Testis (tissue), 3 donors: ENCODE results near the gene MOB1A. TPM values are rescaled to one million over a fixed set of nuclear protein-coding genes. Genes with fewer than 3 reads are reported as not detected.

Experiments used
- DNase-seq: peaks from one replicate; pipeline ENCODE4 v3.0.0-alpha.2; 2019
- H3K27ac ChIP-seq, 2 donors: fragments of 200-600 bp; sonication (generic); one replicate each; pipeline ENCODE4 v1.5.1; 2019
- H3K27me3 ChIP-seq: fragments of 200-600 bp; sonication (generic); one replicate; pipeline ENCODE4 v1.5.1; 2019
- H3K36me3 ChIP-seq: fragments of 200-600 bp; sonication (generic); one replicate; pipeline ENCODE4 v1.5.1; 2017; ENCODE audit warnings: low read depth; ENCODE audit errors: missing control alignments
- H3K4me1 ChIP-seq: fragments of 200-600 bp; sonication (generic); one replicate; pipeline ENCODE4 v1.5.1; 2019
- H3K4me3 ChIP-seq, 2 donors: fragments of 200-600 bp; sonication (generic); one replicate each; pipeline ENCODE4 v1.5.1; 2017 to 2019
- H3K9me3 ChIP-seq: fragments of 200-600 bp; sonication (generic); one replicate; pipeline ENCODE4 v1.5.1; 2017
- POLR2A ChIP-seq: fragments of 450-650 bp; IDR thresholded peaks from one replicate; pipeline ENCODE4 v1.6.1; 2017; ENCODE audit warnings: antibody characterized with exemption, mild to moderate bottlenecking, moderate library complexity
- WGBS, 2 donors: methylation state at CpG; one replicate each; pipeline ENCODE4 v1.1.5; 2018; 5-methylcytosine and 5-hydroxymethylcytosine counted together
- intact Hi-C: fragments of 100-400 bp; cut with DNase I; formaldehyde crosslinking; loops from one replicate; pipeline ENCODE4 v1.15.1; 2023; ENCODE audit warnings: low total_unique reads
- polyA plus RNA-seq: library from polyadenylated mRNA; stranded (reverse); fragments of 350-450 nt; fragmentation: Illumina TruSeq; extraction: RNeasy Lipid Tissue Mini Kit (QIAGEN cat#74804); gene quantifications from one replicate; pipeline ENCODE4 v1.2.3, GENCODE V29; 2014; ENCODE audit warnings: low read depth, low replicate concordance; ENCODE audit not compliant: insufficient read depth
- total RNA-seq, 2 donors: library from RNA; depleted of rRNA; stranded (reverse); fragments of >200 nt; gene quantifications; one replicate each; pipeline ENCODE4 v1.2.3, GENCODE V29; 2016
- TF ChIP-seq, protein P1 (sequence below), 3 experiments: fragments of 450-650 bp in 2 of 3; fragments of 200-600 bp in 1 of 3; sonication (generic) in 1 of 3; IDR thresholded peaks; one replicate each; pipeline ENCODE4 v1.5.1; 2016 to 2019; ENCODE audit warnings: antibody characterized with exemption in 3 of 3, mild to moderate bottlenecking in 2 of 3, moderate library complexity in 1 of 3

The MOB1A gene
- total and polyA plus RNA-seq, 3 donors from 2014 or later, result 66.0 to 73.9 (median 66.4) TPM

DNA sequence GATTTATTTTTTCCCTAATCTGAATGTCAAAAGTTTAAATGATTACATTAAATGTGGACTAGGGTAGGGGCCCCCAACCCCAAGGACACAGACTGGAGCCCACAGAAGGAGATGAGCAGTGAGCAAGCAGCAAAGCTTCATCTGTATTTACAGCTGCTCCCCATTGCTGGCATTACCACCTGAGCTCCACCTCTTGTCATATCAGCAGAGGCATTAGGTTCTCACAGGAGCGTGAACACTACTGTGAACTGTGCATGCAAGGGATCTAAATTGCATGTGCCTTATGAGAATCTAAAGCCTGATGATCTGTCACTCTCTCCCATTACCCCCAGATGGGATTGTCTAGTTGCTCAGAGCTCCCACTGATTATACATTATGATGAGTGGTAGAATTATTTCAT is 3.8 kb downstream of the MOB1A start:
- intact Hi-C loops, result no loop called here
- WGBS, 2 donors, result 77 to 89% methylated on average over 1 of the region's 1 CpG
- Histone ChIP-seq H3K27ac (no peak overlapping the region), H3K36me3 (no peaks in the 10 kb centered on the region), H3K27me3 (no peaks in the 10 kb centered on the region), H3K4me1 (peaks cover 22% of the 10 kb centered on the region), H3K9me3 (no peaks in the 10 kb centered on the region), H3K4me3 (no peak overlapping the region)
- DNase-seq, result no peak
- TF ChIP-seq, protein P1, sequence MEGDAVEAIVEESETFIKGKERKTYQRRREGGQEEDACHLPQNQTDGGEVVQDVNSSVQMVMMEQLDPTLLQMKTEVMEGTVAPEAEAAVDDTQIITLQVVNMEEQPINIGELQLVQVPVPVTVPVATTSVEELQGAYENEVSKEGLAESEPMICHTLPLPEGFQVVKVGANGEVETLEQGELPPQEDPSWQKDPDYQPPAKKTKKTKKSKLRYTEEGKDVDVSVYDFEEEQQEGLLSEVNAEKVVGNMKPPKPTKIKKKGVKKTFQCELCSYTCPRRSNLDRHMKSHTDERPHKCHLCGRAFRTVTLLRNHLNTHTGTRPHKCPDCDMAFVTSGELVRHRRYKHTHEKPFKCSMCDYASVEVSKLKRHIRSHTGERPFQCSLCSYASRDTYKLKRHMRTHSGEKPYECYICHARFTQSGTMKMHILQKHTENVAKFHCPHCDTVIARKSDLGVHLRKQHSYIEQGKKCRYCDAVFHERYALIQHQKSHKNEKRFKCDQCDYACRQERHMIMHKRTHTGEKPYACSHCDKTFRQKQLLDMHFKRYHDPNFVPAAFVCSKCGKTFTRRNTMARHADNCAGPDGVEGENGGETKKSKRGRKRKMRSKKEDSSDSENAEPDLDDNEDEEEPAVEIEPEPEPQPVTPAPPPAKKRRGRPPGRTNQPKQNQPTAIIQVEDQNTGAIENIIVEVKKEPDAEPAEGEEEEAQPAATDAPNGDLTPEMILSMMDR (IDR thresholded peaks at IDR 0.05), result no peak
- no peak for TF ChIP-seq POLR2A

DNA sequence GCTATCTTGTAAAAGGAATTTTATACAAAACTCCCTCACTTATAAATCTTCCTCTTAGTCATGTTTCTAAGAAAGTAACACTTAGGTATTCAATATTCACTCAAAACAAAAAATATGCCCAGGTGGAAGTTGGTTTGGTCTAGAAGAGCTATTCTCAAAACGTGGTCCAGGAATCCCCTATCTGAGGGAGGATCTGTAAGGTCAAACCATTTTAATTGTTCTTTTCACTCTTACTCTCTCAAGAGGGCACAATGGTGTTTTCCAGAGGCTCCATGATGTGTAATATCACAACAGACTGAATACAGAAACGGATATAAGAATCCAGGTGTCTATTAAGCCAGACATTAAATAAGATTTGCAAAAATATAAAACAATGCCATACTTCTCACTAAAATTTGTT is 9.9 kb downstream of the MOB1A start:
- Histone ChIP-seq H3K27me3 (no peaks in the 10 kb centered on the region), H3K4me3 (no peak overlapping the region), H3K27ac (no peak overlapping the region), H3K4me1 (peaks cover 3% of the 10 kb centered on the region), H3K9me3 (no peaks in the 10 kb centered on the region), H3K36me3 (no peaks in the 10 kb centered on the region)
- no peak for TF ChIP-seq POLR2A
- TF ChIP-seq, protein P1 (IDR thresholded peaks at IDR 0.05), result no peak
- 63 to 71% methylated on average over 2 of the region's 2 CpGs for WGBS, 2 donors
- intact Hi-C loops, result no loop called here
- no peak for DNase-seq

DNA sequence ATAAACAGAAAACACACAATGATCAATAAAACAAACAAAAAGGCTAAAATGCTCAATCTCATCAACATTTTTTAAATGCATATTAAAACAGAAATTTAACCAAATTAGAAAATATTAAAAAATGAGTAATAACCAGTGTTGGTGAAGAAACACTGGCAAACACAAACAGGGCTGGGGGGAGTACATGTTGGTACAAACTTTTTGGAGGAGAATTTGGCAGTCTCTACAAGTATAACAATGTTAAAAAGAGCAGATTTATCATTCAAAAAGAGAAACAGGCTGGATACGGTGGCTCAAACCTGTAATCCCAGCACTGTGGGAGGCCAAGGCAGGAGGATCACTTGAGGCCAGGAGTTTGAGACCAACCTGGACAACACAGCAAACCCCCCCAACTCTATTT is 13.9 kb downstream of the MOB1A start:
- H3K4me3 ChIP-seq, result no peak overlapping the region
- no peak for DNase-seq
- H3K4me1 ChIP-seq, result no peaks in the 10 kb centered on the region
- no peak overlapping the region for H3K27ac ChIP-seq
- no peaks in the 10 kb centered on the region for H3K36me3 ChIP-seq
- no peaks in the 10 kb centered on the region for H3K27me3 ChIP-seq
- intact Hi-C loops, result no loop called here
- 81 to 82% methylated on average over 1 of the region's 1 CpG for WGBS, 2 donors
- no peaks in the 10 kb centered on the region for H3K9me3 ChIP-seq
- TF ChIP-seq, protein P1 (IDR thresholded peaks at IDR 0.05), result no peak
- TF ChIP-seq POLR2A, result no peak

DNA sequence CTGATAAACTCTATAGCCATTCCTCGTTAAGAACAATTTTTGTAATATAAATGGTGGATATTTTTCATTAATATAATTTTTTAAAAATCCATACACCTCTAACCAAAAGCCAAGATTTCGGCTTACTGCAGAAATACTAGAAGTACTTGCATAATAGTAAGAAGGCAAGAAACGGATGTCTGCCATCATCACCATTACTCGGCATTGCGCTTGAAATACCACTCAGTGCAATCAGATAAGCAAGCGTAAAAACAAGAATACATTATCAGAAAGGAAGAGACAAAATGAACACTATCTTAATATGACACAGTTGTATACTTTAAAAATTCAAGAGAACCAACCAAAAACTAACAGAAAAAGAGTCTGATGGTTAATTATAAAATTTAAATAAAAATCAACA is 15.7 kb downstream of the MOB1A start:
- DNase-seq, result no peak
- Histone ChIP-seq H3K4me3 (no peak overlapping the region), H3K36me3 (no peaks in the 10 kb centered on the region), H3K27ac (no peak overlapping the region), H3K9me3 (no peaks in the 10 kb centered on the region), H3K4me1 (no peaks in the 10 kb centered on the region), H3K27me3 (no peaks in the 10 kb centered on the region)
- intact Hi-C loops, result no loop called here
- TF ChIP-seq, protein P1 (IDR thresholded peaks at IDR 0.05), result no peak
- no peak for TF ChIP-seq POLR2A
- WGBS, 2 donors, result 87 to 89% methylated on average over 6 of the region's 6 CpGs

DNA sequence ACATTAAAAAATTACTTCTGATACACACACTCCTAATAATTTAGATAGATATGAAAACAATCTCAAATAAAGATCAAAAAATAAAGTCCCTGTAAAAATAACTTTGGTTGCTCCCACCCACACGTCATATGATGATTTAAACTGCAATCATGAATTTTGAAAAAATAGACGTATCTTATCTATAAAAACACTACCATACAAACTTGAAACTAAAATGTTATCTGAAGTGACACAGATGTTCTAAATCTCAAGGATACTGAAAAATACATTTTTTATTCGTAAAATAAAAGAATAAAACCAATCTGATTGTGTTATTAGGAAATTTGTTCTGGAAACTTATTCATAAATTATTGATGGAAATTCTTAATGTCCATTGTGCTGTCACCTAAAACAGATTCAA is 22.8 kb downstream of the MOB1A start:
- TF ChIP-seq, protein P1 (IDR thresholded peaks at IDR 0.05), result no peak
- no peak for TF ChIP-seq POLR2A
- Histone ChIP-seq H3K36me3 (no peaks in the 10 kb centered on the region), H3K9me3 (no peaks in the 10 kb centered on the region), H3K27ac (no peak overlapping the region), H3K27me3 (no peaks in the 10 kb centered on the region), H3K4me3 (no peak overlapping the region), H3K4me1 (no peaks in the 10 kb centered on the region)
- intact Hi-C loops, result no loop called here
- WGBS, 2 donors, result 59 to 85% methylated on average over 3 of the region's 3 CpGs
- DNase-seq, result no peak
